ENCODE results near the gene PDCD7. TPM values are rescaled to one million over a fixed set of nuclear protein-coding genes. Genes with fewer than 3 reads are reported as not detected.

Gene PDCD7
- total and polyA plus RNA-seq, 2 of the 13 experiments (the other 11 are each of a cell fraction or from before 2014, with no cell fraction given): 10.1 to 14.7 TPM

- TF ChIP-seq TRAFD1 (CRISPR knock-in tag; IDR thresholded peaks at IDR 0.05; ENCODE audit: borderline replicate concordance) (no peak), NR2C2 (CRISPR knock-in tag; IDR thresholded peaks at IDR 0.05; ENCODE audit: borderline replicate concordance) (no peak), ZNF354B (CRISPR knock-in tag; IDR thresholded peaks at IDR 0.05) (no peak), HOXD1 (CRISPR knock-in tag; IDR thresholded peaks at IDR 0.05) (no peak), ZNF331 (CRISPR knock-in tag; IDR thresholded peaks at IDR 0.05) (no peak), CENPBD1 (CRISPR knock-in tag; IDR thresholded peaks at IDR 0.05; ENCODE audit: borderline replicate concordance, low read depth) (no peak), SRSF4 (IDR thresholded peaks at IDR 0.05; ENCODE audit: low read depth, low read length, poor library complexity, severe bottlenecking) (no peak), ZNF224 (CRISPR knock-in tag; IDR thresholded peaks at IDR 0.05) (no peak), GABPA (IDR thresholded peaks at IDR 0.05; ENCODE audit: low read depth, low read length) (no peak), GABPA (CRISPR knock-in tag; IDR thresholded peaks at IDR 0.05; ENCODE audit: low read depth) (no peak)
- intact Hi-C loops (cut with micrococcal nuclease; ENCODE audit: unreplicated experiment) (no loop called here), in situ Hi-C loops (cut with HindIII; ENCODE audit: extremely low pct_ligation_motif_present, low pct_unique_long_range_greater_than_20kb) (no loop called here)
- Histone ChIP-seq H3K4me2 (ENCODE audit: low read depth, low read length) (no peak overlapping the region), H3K9ac (ENCODE audit: insufficient read depth, low read depth, low read length) (no peak overlapping the region), H3K79me2 (ENCODE audit: insufficient read depth, low read length) (no peaks in the 10 kb centered on the region), H2AFZ (ENCODE audit: low read length) (no peak overlapping the region), H4K20me1 (ENCODE audit: insufficient read depth, low read length) (no peaks in the 10 kb centered on the region), H3K27ac (ENCODE audit: extremely low read length, insufficient read depth, low read length) (no peak overlapping the region), H3K27me3 (ENCODE audit: control insufficient read depth in 1 of 2, insufficient read depth in 2 of 2, low read length in 2 of 2) (no peaks in the 10 kb centered on the region; a peak in 1 of 5 replicates), H3K4me1 (ENCODE audit: insufficient read depth, low read length) (no peaks in the 10 kb centered on the region), H3K4me3 (replicated peaks in 1 of 3; ENCODE audit: insufficient read depth in 1 of 3, low read depth in 2 of 3, low read length in 3 of 3) (no peak overlapping the region), H3K9me3 (ENCODE audit: low read length) (no peaks in the 10 kb centered on the region), H3K36me3 (replicated peaks in 1 of 2; ENCODE audit: control insufficient read depth in 1 of 2, insufficient read depth in 2 of 2, low read length in 2 of 2) (peaks cover 6 to 18% of the 10 kb centered on the region in 2 experiments; a peak in 4 of 5 replicates)
- BruUV-seq (replicated peaks): no TSS peak
- FAIRE-seq (no peak), DNase-seq (ENCODE audit: low spot score) (no peak), ATAC-seq (no peak)
- WGBS (ENCODE audit: low lambda C conversion rate): 98% methylated on average over 3 of the region's 3 CpGs
- CTCF ChIA-PET (ENCODE audit: low intra/inter-chr PET ratio, low total read pairs): interaction anchor here (2.3 kb wide), 1 partner anchor 48 kb away, joined by 29 read pairs; no protein-coding TSS in a partner anchor
- POLR2A ChIA-PET: no interaction called here
Measured at GRCh38 chr15:65102912-65103311, 30.7 kb downstream of the PDCD7 start.

Data from HepG2 (cell line).